ENCODE data around the gene HARS1. TPM values are rescaled to one million over a fixed set of nuclear protein-coding genes. Genes with fewer than 3 reads are reported as not detected.
A peak's percentile ranks its signal among the peaks of the same experiment; 100 is the strongest.

Gene HARS1
- total RNA-seq, 2 donors from 2014 or later, result 41.0 to 66.1 TPM

- H3K4me3 ChIP-seq, result no peak overlapping the region
- no peaks in the 10 kb centered on the region for H3K27me3 ChIP-seq
- H3K27ac ChIP-seq, result no peak overlapping the region
- peaks cover 3% of the 10 kb centered on the region for H3K36me3 ChIP-seq
- H3K9me3 ChIP-seq, result no peaks in the 10 kb centered on the region
- H3K9ac ChIP-seq (ENCODE audit: low read depth in 2 of 2, low read length in 2 of 2), result no peak overlapping the region
- intact Hi-C loops (cut with DNase I), result loop anchor here (10.0 kb wide), 1 partner anchor 163 kb away; the partner anchor contains the start of gene EIF4EBP3
- no peak for TF ChIP-seq CTCF (IDR thresholded peaks at IDR 0.05)
- no peaks in the 10 kb centered on the region for H3K4me1 ChIP-seq
- DNase-seq, result no peak
Measured at GRCh38 chr5:140707812-140708211, 16.6 kb upstream of the HARS1 start.

- Histone ChIP-seq H3K9ac (ENCODE audit: low read depth in 2 of 2, low read length in 2 of 2) (peak within 1 kb of the TSS; percentile 72 to 89), H3K27me3 (no peaks in the 10 kb centered on the region), H3K27ac (peak within 1 kb of the TSS; percentile 55), H3K36me3 (peaks cover 28% of the 10 kb centered on the region), H3K4me1 (peaks cover 9% of the 10 kb centered on the region), H3K9me3 (no peaks in the 10 kb centered on the region), H3K4me3 (peak within 1 kb of the TSS; percentile 95)
- peak; percentile 98 for DNase-seq
- TF ChIP-seq CTCF (IDR thresholded peaks at IDR 0.05), result no peak
- intact Hi-C loops (cut with DNase I), result loop anchor here (10.0 kb wide), 1 partner anchor 156 kb away; the partner anchor contains the start of gene EIF4EBP3
Measured at GRCh38 chr5:140700177-140701144, 9.3 kb upstream of the HARS1 start, which contains the start of gene ZMAT2. Gene ZMAT2 (plus strand): TSS chr5:140700447. CDS start chr5:140700461, 14 bp downstream.

GRCh38 chr5:140696891-140697492 is 5.8 kb upstream of the HARS1 start:
- DNase-seq, result no peak
- H3K9me3 ChIP-seq, result no peaks in the 10 kb centered on the region
- H3K4me1 ChIP-seq, result peaks cover 9% of the 10 kb centered on the region
- H3K36me3 ChIP-seq, result peaks cover 21% of the 10 kb centered on the region
- intact Hi-C loops (cut with DNase I), result loop anchor here (10.0 kb wide), 1 partner anchor 52 kb away; the partner anchor contains the start of genes IK and NDUFA2
- no peak overlapping the region for H3K9ac ChIP-seq (ENCODE audit: low read depth in 2 of 2, low read length in 2 of 2)
- H3K27me3 ChIP-seq, result no peaks in the 10 kb centered on the region
- H3K27ac ChIP-seq, result no peak overlapping the region
- no peak for TF ChIP-seq CTCF (IDR thresholded peaks at IDR 0.05)
- no peak overlapping the region for H3K4me3 ChIP-seq

- Histone ChIP-seq H3K4me1 (no peaks in the 10 kb centered on the region), H3K4me3 (no peak overlapping the region), H3K9ac (ENCODE audit: low read depth in 2 of 2, low read length in 2 of 2) (no peak overlapping the region), H3K27ac (no peak overlapping the region), H3K36me3 (peaks cover 21% of the 10 kb centered on the region), H3K27me3 (no peaks in the 10 kb centered on the region), H3K9me3 (no peaks in the 10 kb centered on the region)
- DNase-seq, result no peak
- no peak for TF ChIP-seq CTCF (IDR thresholded peaks at IDR 0.05)
- intact Hi-C loops (cut with DNase I), result loop anchor here (10.0 kb wide), 1 partner anchor 49 kb away; the partner anchor contains the start of genes IK and NDUFA2
Measured at GRCh38 chr5:140694276-140694675, 3.1 kb upstream of the HARS1 start.

GRCh38 chr5:140690376-140690932 is 716 bp downstream of the HARS1 start:
- intact Hi-C loops (cut with DNase I), result loop anchor here (2.0 to 10.0 kb wide), 2 partner anchors 26 to 46 kb away; partner anchors contain the start of genes IK, NDUFA2 and WDR55
- DNase-seq, result no peak
- Histone ChIP-seq H3K9ac (ENCODE audit: low read depth in 2 of 2, low read length in 2 of 2) (peak overlapping the region; percentile 79 to 95), H3K4me1 (no peaks in the 10 kb centered on the region), H3K36me3 (peaks cover 5% of the 10 kb centered on the region), H3K9me3 (no peaks in the 10 kb centered on the region), H3K27me3 (no peaks in the 10 kb centered on the region), H3K4me3 (peak overlapping the region; percentile 88), H3K27ac (peak overlapping the region; percentile 93)
- TF ChIP-seq CTCF (IDR thresholded peaks at IDR 0.05), result no peak

All from colonic mucosa (tissue), 4 donors.